ENCODE data around the gene AGO1. TPM values are rescaled to one million over a fixed set of nuclear protein-coding genes. Genes with fewer than 3 reads are reported as not detected.
A peak's percentile ranks its signal among the peaks of the same experiment; 100 is the strongest.

The AGO1 gene
- total RNA-seq, 1 donor from 2014 or later, result 31.7 TPM

GRCh38 chr1:35881850-35882273, 1.1 kb upstream of the AGO1 start:
- Histone ChIP-seq H3K4me1 (peaks cover 36% of the 10 kb centered on the region), H3K27ac (no peak overlapping the region), H3K36me3 (no peaks in the 10 kb centered on the region), H3K27me3 (no peaks in the 10 kb centered on the region), H3K4me3 (no peak overlapping the region), H3K9me3 (no peaks in the 10 kb centered on the region)
- TF ChIP-seq POLR2A (IDR thresholded peaks at IDR 0.05), result no peak
- TF ChIP-seq POLR2AphosphoS5 (IDR thresholded peaks at IDR 0.05; ENCODE audit: insufficient read depth in 1 of 2, low read depth in 1 of 2), result no peak
- no peak for TF ChIP-seq CTCF (IDR thresholded peaks at IDR 0.05)
- no peak for DNase-seq (ENCODE audit: extremely low spot score in 2 of 2)
- intact Hi-C loops (cut with DNase I), result no loop called here

GRCh38 chr1:35882586-35882944, 444 bp upstream of the AGO1 start:
- no peaks in the 10 kb centered on the region for H3K36me3 ChIP-seq
- peak overlapping the region; percentile 82 for H3K27ac ChIP-seq
- no peaks in the 10 kb centered on the region for H3K27me3 ChIP-seq
- intact Hi-C loops (cut with DNase I), result no loop called here
- no peak for DNase-seq (ENCODE audit: extremely low spot score in 2 of 2)
- peak overlapping the region; percentile 86 to 90 for H3K4me3 ChIP-seq
- TF ChIP-seq POLR2A (IDR thresholded peaks at IDR 0.05), result no peak
- TF ChIP-seq POLR2AphosphoS5 (IDR thresholded peaks at IDR 0.05; ENCODE audit: insufficient read depth in 1 of 2, low read depth in 1 of 2), result no peak
- TF ChIP-seq CTCF (IDR thresholded peaks at IDR 0.05), result no peak
- H3K9me3 ChIP-seq, result no peaks in the 10 kb centered on the region
- H3K4me1 ChIP-seq, result peaks cover 41% of the 10 kb centered on the region

GRCh38 chr1:35883635-35884101, 659 bp downstream of the AGO1 start:
- intact Hi-C loops (cut with DNase I), result no loop called here
- Histone ChIP-seq H3K4me3 (peak overlapping the region; percentile 86 to 90), H3K9me3 (no peaks in the 10 kb centered on the region), H3K27me3 (no peaks in the 10 kb centered on the region), H3K27ac (peak overlapping the region; percentile 82), H3K36me3 (no peaks in the 10 kb centered on the region), H3K4me1 (peaks cover 41% of the 10 kb centered on the region)
- no peak for DNase-seq (ENCODE audit: extremely low spot score in 2 of 2)
- TF ChIP-seq POLR2A (IDR thresholded peaks at IDR 0.05), result no peak
- no peak for TF ChIP-seq CTCF (IDR thresholded peaks at IDR 0.05)
- no peak for TF ChIP-seq POLR2AphosphoS5 (IDR thresholded peaks at IDR 0.05; ENCODE audit: insufficient read depth in 1 of 2, low read depth in 1 of 2)

GRCh38 chr1:35884934-35885333, 1.9 kb downstream of the AGO1 start:
- Histone ChIP-seq H3K27ac (no peak overlapping the region), H3K4me3 (no peak overlapping the region), H3K9me3 (no peaks in the 10 kb centered on the region), H3K4me1 (peaks cover 41% of the 10 kb centered on the region), H3K27me3 (no peaks in the 10 kb centered on the region), H3K36me3 (peaks cover 0 to 5% of the 10 kb centered on the region in 2 donors)
- no peak for DNase-seq (ENCODE audit: extremely low spot score in 2 of 2)
- TF ChIP-seq POLR2AphosphoS5 (IDR thresholded peaks at IDR 0.05; ENCODE audit: insufficient read depth in 1 of 2, low read depth in 1 of 2), result no peak
- TF ChIP-seq POLR2A (IDR thresholded peaks at IDR 0.05), result no peak
- TF ChIP-seq CTCF (IDR thresholded peaks at IDR 0.05), result no peak
- intact Hi-C loops (cut with DNase I), result no loop called here

- Histone ChIP-seq H3K36me3 (peaks cover 0 to 17% of the 10 kb centered on the region in 2 donors), H3K4me1 (peaks cover 41% of the 10 kb centered on the region), H3K27me3 (no peaks in the 10 kb centered on the region), H3K4me3 (no peak overlapping the region), H3K27ac (no peak overlapping the region), H3K9me3 (no peaks in the 10 kb centered on the region)
- DNase-seq (ENCODE audit: extremely low spot score in 2 of 2), result no peak
- TF ChIP-seq POLR2AphosphoS5 (IDR thresholded peaks at IDR 0.05; ENCODE audit: insufficient read depth in 1 of 2, low read depth in 1 of 2) (no peak), POLR2A (IDR thresholded peaks at IDR 0.05) (no peak), CTCF (IDR thresholded peaks at IDR 0.05) (no peak)
- intact Hi-C loops (cut with DNase I), result no loop called here
These were observed 3.1 kb downstream of the AGO1 start for GRCh38 chr1:35885961-35886558.

Data from vagina (tissue), 2 donors.